Spinal cord (tissue), 10 donors: Measurements from ENCODE around the gene CDH13. TPM values are rescaled to one million over a fixed set of nuclear protein-coding genes. Genes with fewer than 3 reads are reported as not detected.

Experiments
- DNase-seq, 6 donors: peaks; one replicate each; pipeline versions ENCODE4 v3.0.0 to v3.0.0-alpha.2; 2013 to 2015; ENCODE audit warnings: low spot score in 6 of 6, low read depth in 4 of 6
- H3K27ac ChIP-seq: one replicate; pipeline ENCODE4 v1.5.1; 2013; ENCODE audit warnings: low read depth, low read length, control low read depth
- H3K27me3 ChIP-seq: one replicate; pipeline ENCODE4 v1.6.1; 2013; ENCODE audit warnings: low read length; ENCODE audit not compliant: control insufficient read depth, insufficient read depth
- H3K36me3 ChIP-seq: one replicate; pipeline ENCODE4 v1.6.1; 2013; ENCODE audit warnings: low read length; ENCODE audit not compliant: control insufficient read depth, insufficient read depth
- H3K4me1 ChIP-seq: one replicate; pipeline ENCODE4 v1.6.1; 2013; ENCODE audit warnings: low read length; ENCODE audit not compliant: control insufficient read depth, insufficient read depth
- H3K4me3 ChIP-seq: one replicate; pipeline ENCODE4 v1.5.1; 2013; ENCODE audit warnings: low read depth, low read length, control low read depth
- H3K9me3 ChIP-seq: one replicate; pipeline ENCODE4 v1.6.1; 2013; ENCODE audit warnings: low read length; ENCODE audit not compliant: control insufficient read depth, insufficient read depth
- WGBS: methylation state at CpG from one replicate; pipeline ENCODE4 v1.1.5; 2013; ENCODE audit warnings: missing lambda C conversion rate; ENCODE audit not compliant: insufficient coverage; 5-methylcytosine and 5-hydroxymethylcytosine counted together
- polyA plus RNA-seq, 2 donors: library from polyadenylated mRNA; unstranded; fragments of 120-200 nt; gene quantifications; one replicate each; pipeline ENCODE4 v1.2.1, GENCODE V29; 2013; ENCODE audit not compliant: insufficient read length in 2 of 2
- total RNA-seq, 2 donors: library from RNA; depleted of rRNA in 1 of 2; stranded (reverse); fragments of 120-200 nt in 1 of 2; fragments of >200 nt in 1 of 2; gene quantifications; one replicate each; pipeline versions ENCODE4 v1.2.3 to v1.2.4, GENCODE V29; 2013 to 2014
- donor health status: healthy.

The CDH13 gene
- total and polyA plus RNA-seq, 4 donors = 34.5 to 82.3 (median 76.4) TPM

- no peaks in the 10 kb centered on the region for H3K4me1 ChIP-seq
- no peak overlapping the region for H3K27ac ChIP-seq
- no peaks in the 10 kb centered on the region for H3K36me3 ChIP-seq
- H3K27me3 ChIP-seq = no peaks in the 10 kb centered on the region
- WGBS = 93% methylated on average over 3 of the region's 4 CpGs
- DNase-seq = no peak
- no peaks in the 10 kb centered on the region for H3K9me3 ChIP-seq
- no peak overlapping the region for H3K4me3 ChIP-seq
These were observed 1079.6 kb downstream of the CDH13 start for GRCh38 chr16:83706394-83706793.

- 40% methylated on average over 1 of the region's 3 CpGs for WGBS
These were observed 1084.3 kb downstream of the CDH13 start for GRCh38 chr16:83711069-83711468.

GRCh38 chr16:83713597-83713996 lies 1086.8 kb downstream of the CDH13 start:
- no peak for DNase-seq
- WGBS = 90% methylated on average over 2 of the region's 4 CpGs

More at GRCh38 chr16:83711069-83711468, 1084.3 kb downstream of the CDH13 start:
- Histone ChIP-seq H3K36me3 (no peaks in the 10 kb centered on the region), H3K27ac (no peak overlapping the region), H3K4me1 (peaks cover 4% of the 10 kb centered on the region), H3K27me3 (no peaks in the 10 kb centered on the region), H3K9me3 (no peaks in the 10 kb centered on the region), H3K4me3 (no peak overlapping the region)
- DNase-seq = peak in 1 of 6 donors; percentile 18

GRCh38 chr16:83714286-83714685 lies 1087.5 kb downstream of the CDH13 start:
- DNase-seq = no peak
- H3K4me3 ChIP-seq = no peak overlapping the region
- no peak overlapping the region for H3K27ac ChIP-seq
- no peaks in the 10 kb centered on the region for H3K27me3 ChIP-seq
- H3K36me3 ChIP-seq = no peaks in the 10 kb centered on the region
- peaks cover 4% of the 10 kb centered on the region for H3K4me1 ChIP-seq
- H3K9me3 ChIP-seq = no peaks in the 10 kb centered on the region
- 100% methylated on average over 1 of the region's 4 CpGs for WGBS

More at GRCh38 chr16:83713597-83713996, 1086.8 kb downstream of the CDH13 start:
- H3K27me3 ChIP-seq = no peaks in the 10 kb centered on the region
- H3K27ac ChIP-seq = no peak overlapping the region
- no peaks in the 10 kb centered on the region for H3K9me3 ChIP-seq
- H3K4me1 ChIP-seq = peaks cover 4% of the 10 kb centered on the region
- H3K4me3 ChIP-seq = no peak overlapping the region
- no peaks in the 10 kb centered on the region for H3K36me3 ChIP-seq

- H3K27me3 ChIP-seq = no peaks in the 10 kb centered on the region
- 76% methylated on average over 6 of the region's 14 CpGs for WGBS
- H3K9me3 ChIP-seq = no peaks in the 10 kb centered on the region
- H3K4me3 ChIP-seq = no peak overlapping the region
- peaks cover 4% of the 10 kb centered on the region for H3K4me1 ChIP-seq
- no peak overlapping the region for H3K27ac ChIP-seq
- H3K36me3 ChIP-seq = no peaks in the 10 kb centered on the region
- no peak for DNase-seq
These were observed 1088.6 kb downstream of the CDH13 start for GRCh38 chr16:83715217-83715920.

- DNase-seq = no peak
- peaks cover 4% of the 10 kb centered on the region for H3K4me1 ChIP-seq
- no peaks in the 10 kb centered on the region for H3K9me3 ChIP-seq
- no peaks in the 10 kb centered on the region for H3K36me3 ChIP-seq
- H3K27ac ChIP-seq = no peak overlapping the region
- H3K4me3 ChIP-seq = no peak overlapping the region
- 66% methylated on average over 3 of the region's 7 CpGs for WGBS
- H3K27me3 ChIP-seq = no peaks in the 10 kb centered on the region
These were observed 1090.5 kb downstream of the CDH13 start for GRCh38 chr16:83717308-83717707.

- Histone ChIP-seq H3K4me3 (no peak overlapping the region), H3K27ac (no peak overlapping the region), H3K4me1 (peaks cover 4% of the 10 kb centered on the region), H3K27me3 (no peaks in the 10 kb centered on the region), H3K36me3 (no peaks in the 10 kb centered on the region), H3K9me3 (no peaks in the 10 kb centered on the region)
- WGBS = 67% methylated on average over 1 of the region's 4 CpGs
- DNase-seq = peak in 1 of 6 donors; percentile 47
These were observed 1091.0 kb downstream of the CDH13 start for GRCh38 chr16:83717814-83718213.

GRCh38 chr16:83720213-83720612 lies 1093.4 kb downstream of the CDH13 start:
- DNase-seq = no peak
- 100% methylated on average over 5 of the region's 5 CpGs for WGBS
- Histone ChIP-seq H3K36me3 (no peaks in the 10 kb centered on the region), H3K27me3 (no peaks in the 10 kb centered on the region), H3K4me3 (no peak overlapping the region), H3K4me1 (peaks cover 4% of the 10 kb centered on the region), H3K27ac (no peak overlapping the region), H3K9me3 (no peaks in the 10 kb centered on the region)

GRCh38 chr16:83720981-83721380 lies 1094.2 kb downstream of the CDH13 start:
- no peak for DNase-seq
- Histone ChIP-seq H3K27ac (no peak overlapping the region), H3K9me3 (no peaks in the 10 kb centered on the region), H3K4me3 (no peak overlapping the region), H3K36me3 (no peaks in the 10 kb centered on the region), H3K27me3 (no peaks in the 10 kb centered on the region), H3K4me1 (no peaks in the 10 kb centered on the region)
- WGBS = 92% methylated on average over 2 of the region's 4 CpGs

GRCh38 chr16:83721676-83722075 lies 1094.9 kb downstream of the CDH13 start:
- Histone ChIP-seq H3K4me1 (no peaks in the 10 kb centered on the region), H3K36me3 (no peaks in the 10 kb centered on the region), H3K27me3 (no peaks in the 10 kb centered on the region), H3K27ac (no peak overlapping the region), H3K4me3 (no peak overlapping the region), H3K9me3 (no peaks in the 10 kb centered on the region)
- no peak for DNase-seq
- WGBS = 71% methylated on average over 1 of the region's 3 CpGs
